CD14-positive monocyte (primary cell): Measurements from ENCODE around the gene FBXO31. TPM values are rescaled to one million over a fixed set of nuclear protein-coding genes. Genes with fewer than 3 reads are reported as not detected.
"Not testable (repeated sequence)": the region's sequence is repeated elsewhere in the genome, so short reads cannot be mapped to it uniquely, and the experiment has no call there.

Experiments used
- DNase-seq, 3 donors: peaks; one replicate each; pipeline ENCODE4 v3.0.0-alpha.2; 2011 to 2022
- H2AFZ ChIP-seq: 2 replicates; pipeline ENCODE4 v1.6.0; 2012; ENCODE audit warnings: mild to moderate bottlenecking, low read depth, low read length, inconsistent platforms; ENCODE audit not compliant: insufficient read depth, poor library complexity, severe bottlenecking
- H3K27ac ChIP-seq, 2 donors: 1 replicate in 1 of 2; 2 replicates in 1 of 2; pipeline ENCODE4 v1.5.1; 2012 to 2013; ENCODE audit warnings: low read length in 2 of 2, control low read depth in 1 of 2, inconsistent platforms in 1 of 2, low read depth in 1 of 2, mild to moderate bottlenecking in 1 of 2
- H3K27me3 ChIP-seq, 2 donors: one replicate each; pipeline versions ENCODE4 v1.6.0 to v1.6.1; 2011 to 2013; ENCODE audit warnings: low read length in 2 of 2; ENCODE audit not compliant: control insufficient read depth in 2 of 2, insufficient read depth in 2 of 2
- H3K36me3 ChIP-seq, 2 donors: replicated peaks in 1 of 2; 1 replicate in 1 of 2; 2 replicates in 1 of 2; pipeline versions ENCODE4 v1.5.1 to v1.6.1; 2012 to 2013; ENCODE audit warnings: low read length in 2 of 2, control low read depth in 1 of 2, inconsistent platforms in 1 of 2, mild to moderate bottlenecking in 1 of 2; ENCODE audit not compliant: insufficient read depth in 2 of 2, control insufficient read depth in 1 of 2
- H3K4me1 ChIP-seq, 2 donors: 1 replicate in 1 of 2; 2 replicates in 1 of 2; pipeline versions ENCODE4 v1.5.1 to v1.6.1; 2012 to 2013; ENCODE audit warnings: low read length in 2 of 2, control low read depth in 1 of 2, inconsistent platforms in 1 of 2, mild to moderate bottlenecking in 1 of 2, moderate library complexity in 1 of 2; ENCODE audit not compliant: insufficient read depth in 2 of 2, control insufficient read depth in 1 of 2
- H3K4me2 ChIP-seq: replicated peaks from 2 replicates; pipeline ENCODE3; 2012; ENCODE audit warnings: low read length, moderate library complexity, mild to moderate bottlenecking; ENCODE audit not compliant: poor library complexity, severe bottlenecking; ENCODE audit errors: extremely low read depth
- H3K4me3 ChIP-seq, 3 experiments: fragments of 200-600 bp in 1 of 3; sonication (generic) in 1 of 3; replicated peaks in 1 of 3; 1 replicate in 2 of 3; 2 replicates in 1 of 3; pipeline ENCODE4 v1.5.1; 2011 to 2013; ENCODE audit warnings: low read length in 3 of 3, mild to moderate bottlenecking in 3 of 3, control low read depth in 2 of 3, low read depth in 2 of 3, inconsistent platforms in 1 of 3, moderate library complexity in 1 of 3
- H3K79me2 ChIP-seq: 2 replicates; pipeline ENCODE4 v1.6.0; 2012; ENCODE audit warnings: mild to moderate bottlenecking, control low read depth, inconsistent platforms, low read length, moderate library complexity; ENCODE audit not compliant: insufficient read depth
- H3K9ac ChIP-seq: 2 replicates; pipeline ENCODE4 v1.6.0; 2017; ENCODE audit warnings: low read length, mild to moderate bottlenecking; ENCODE audit not compliant: insufficient read depth, poor library complexity, severe bottlenecking
- H3K9me3 ChIP-seq, 2 donors: replicated peaks in 1 of 2; 1 replicate in 1 of 2; 2 replicates in 1 of 2; pipeline versions ENCODE4 v1.5.1 to v1.6.1; 2012 to 2013; ENCODE audit warnings: low read length in 2 of 2, control low read depth in 1 of 2; ENCODE audit not compliant: control insufficient read depth in 1 of 2, insufficient read depth in 1 of 2
- H4K20me1 ChIP-seq: 2 replicates; pipeline ENCODE4 v1.6.0; 2012; ENCODE audit warnings: mild to moderate bottlenecking, low read length, control low read depth, moderate library complexity; ENCODE audit not compliant: insufficient read depth
- H3K27ac Mint-ChIP-seq, 7 donors: one replicate each; pipeline ENCODE4 v1.8.0; 2020; ENCODE audit warnings: mild to moderate bottlenecking in 7 of 7, mixed read lengths in 7 of 7, moderate library complexity in 6 of 7, inconsistent platforms in 2 of 7
- H3K27me3 Mint-ChIP-seq, 3 donors: one replicate each; pipeline ENCODE4 v1.8.0; 2021 to 2022; ENCODE audit warnings: low read depth in 3 of 3, mild to moderate bottlenecking in 3 of 3, mixed read lengths in 3 of 3, moderate library complexity in 3 of 3, inconsistent platforms in 1 of 3
- H3K36me3 Mint-ChIP-seq, 2 donors: one replicate each; pipeline ENCODE4 v1.8.0; 2020; ENCODE audit warnings: mixed read lengths in 2 of 2, inconsistent platforms in 1 of 2, mild to moderate bottlenecking in 1 of 2
- H3K4me1 Mint-ChIP-seq: one replicate; pipeline ENCODE4 v1.8.0; 2020; ENCODE audit warnings: mild to moderate bottlenecking, mixed read lengths
- H3K4me3 Mint-ChIP-seq, 2 donors: one replicate each; pipeline ENCODE4 v1.8.0; 2020; ENCODE audit warnings: mild to moderate bottlenecking in 2 of 2, mixed read lengths in 2 of 2, moderate library complexity in 1 of 2
- H3K9me3 Mint-ChIP-seq, 7 donors: one replicate each; pipeline ENCODE4 v1.8.0; 2020 to 2022; ENCODE audit warnings: mixed read lengths in 7 of 7, mild to moderate bottlenecking in 6 of 7, moderate library complexity in 6 of 7, inconsistent platforms in 2 of 7
- WGBS: methylation state at CpG from one replicate; pipeline ENCODE4 v1.1.5; 2013; ENCODE audit warnings: missing lambda C conversion rate; ENCODE audit not compliant: insufficient coverage; 5-methylcytosine and 5-hydroxymethylcytosine counted together
- intact Hi-C, 2 donors: fragments of 100-400 bp; cut with micrococcal nuclease; formaldehyde crosslinking; loops; one replicate each; pipeline versions ENCODE4 v1.15.0 to v1.15.1; 2023
- polyA plus RNA-seq, 3 donors: library from polyadenylated mRNA; depleted of rRNA in 1 of 3; unstranded in 2 of 3; stranded (reverse) in 1 of 3; fragments of 300-500 nt in 2 of 3; fragments of >200 nt in 1 of 3; fragmentation: Illumina TruSeq in 2 of 3; gene quantifications; 1 replicate in 2 of 3; 2 replicates in 1 of 3; pipeline ENCODE4 v1.2.3, GENCODE V29; 2012 to 2021
- TF ChIP-seq, protein P1 (sequence below): fragments of 200-600 bp; IDR thresholded peaks from one replicate; pipeline ENCODE4 v1.8.0; 2022; ENCODE audit warnings: antibody characterized with exemption, mild to moderate bottlenecking

Gene FBXO31
- polyA plus RNA-seq, 3 donors = 2.0 to 5.6 (median 3.3) TPM

DNA sequence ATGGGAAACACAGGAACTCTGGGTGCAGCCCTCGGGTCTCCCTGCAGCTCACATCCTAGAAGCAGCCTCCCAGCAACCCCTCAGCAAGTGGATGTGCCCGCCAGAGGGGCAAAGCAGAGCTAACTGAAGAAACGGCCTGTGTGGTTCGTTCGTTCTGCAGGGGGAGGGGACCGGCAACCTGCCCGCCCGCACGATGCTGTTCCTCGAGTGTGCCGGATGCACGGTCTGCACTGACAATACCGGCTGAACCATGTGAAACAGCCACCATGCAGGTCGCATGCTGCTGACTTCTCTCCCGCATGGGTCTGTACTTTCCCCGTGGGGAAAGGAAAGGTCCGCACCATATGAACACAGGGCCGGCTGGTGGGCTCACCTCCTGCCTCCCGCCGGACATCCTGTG lies 41.1 kb downstream of the FBXO31 start:
- intact Hi-C loops = no loop called here
- DNase-seq = no peak
- Mint-ChIP-seq H3K4me1 (peaks cover 7% of the 10 kb centered on the region), H3K36me3 (peaks cover 55 to 68% of the 10 kb centered on the region in 2 donors), H3K27me3 (peaks cover 1 to 19% (median 9%) of the 10 kb centered on the region in 3 donors), H3K27ac (no peak overlapping the region), H3K9me3 (peaks cover 0 to 8% (median 2%) of the 10 kb centered on the region in 7 donors), H3K4me3 (no peak overlapping the region)
- Histone ChIP-seq H3K27ac (no peak overlapping the region), H4K20me1 (no peaks in the 10 kb centered on the region), H3K4me2 (no peak overlapping the region), H3K9ac (no peak overlapping the region), H3K79me2 (no peaks in the 10 kb centered on the region), H3K36me3 (peaks cover 8 to 13% of the 10 kb centered on the region in 2 donors), H2AFZ (no peak overlapping the region), H3K9me3 (no peaks in the 10 kb centered on the region), H3K4me1 (peaks cover 0 to under 1% of the 10 kb centered on the region in 2 donors), H3K4me3 (no peak overlapping the region), H3K27me3 (peaks cover 0 to under 1% of the 10 kb centered on the region in 2 donors)
- WGBS = 98% methylated on average over 18 of the region's 20 CpGs
- TF ChIP-seq, protein P1, sequence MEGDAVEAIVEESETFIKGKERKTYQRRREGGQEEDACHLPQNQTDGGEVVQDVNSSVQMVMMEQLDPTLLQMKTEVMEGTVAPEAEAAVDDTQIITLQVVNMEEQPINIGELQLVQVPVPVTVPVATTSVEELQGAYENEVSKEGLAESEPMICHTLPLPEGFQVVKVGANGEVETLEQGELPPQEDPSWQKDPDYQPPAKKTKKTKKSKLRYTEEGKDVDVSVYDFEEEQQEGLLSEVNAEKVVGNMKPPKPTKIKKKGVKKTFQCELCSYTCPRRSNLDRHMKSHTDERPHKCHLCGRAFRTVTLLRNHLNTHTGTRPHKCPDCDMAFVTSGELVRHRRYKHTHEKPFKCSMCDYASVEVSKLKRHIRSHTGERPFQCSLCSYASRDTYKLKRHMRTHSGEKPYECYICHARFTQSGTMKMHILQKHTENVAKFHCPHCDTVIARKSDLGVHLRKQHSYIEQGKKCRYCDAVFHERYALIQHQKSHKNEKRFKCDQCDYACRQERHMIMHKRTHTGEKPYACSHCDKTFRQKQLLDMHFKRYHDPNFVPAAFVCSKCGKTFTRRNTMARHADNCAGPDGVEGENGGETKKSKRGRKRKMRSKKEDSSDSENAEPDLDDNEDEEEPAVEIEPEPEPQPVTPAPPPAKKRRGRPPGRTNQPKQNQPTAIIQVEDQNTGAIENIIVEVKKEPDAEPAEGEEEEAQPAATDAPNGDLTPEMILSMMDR = no peak

DNA sequence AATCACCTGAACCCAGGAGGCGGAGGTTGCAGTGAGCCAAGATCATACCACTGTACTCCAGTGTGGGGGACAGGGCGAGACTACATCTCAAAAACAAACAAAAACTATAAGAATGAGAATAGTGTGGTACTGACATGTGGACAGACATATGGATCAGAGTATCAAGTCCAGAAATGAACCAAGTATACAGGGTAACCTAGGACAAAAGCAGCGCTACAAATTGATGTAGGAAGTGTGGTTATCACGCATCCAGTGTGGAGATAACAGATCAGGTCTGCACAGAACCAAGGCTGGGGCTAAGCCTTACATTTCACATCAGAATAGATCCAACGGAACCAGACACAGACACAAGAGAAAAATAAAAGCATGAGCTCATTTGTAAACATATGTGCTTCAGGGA lies 43.4 kb downstream of the FBXO31 start:
- H4K20me1 ChIP-seq = no peaks in the 10 kb centered on the region
- H3K4me3 ChIP-seq = no peak overlapping the region
- TF ChIP-seq, protein P1 = no peak
- no peaks in the 10 kb centered on the region for H3K79me2 ChIP-seq
- Mint-ChIP-seq H3K4me1 (peaks cover 12% of the 10 kb centered on the region), H3K36me3 (peaks cover 53 to 64% of the 10 kb centered on the region in 2 donors), H3K4me3 (no peak overlapping the region), H3K9me3 (peaks cover 0 to 8% (median 2%) of the 10 kb centered on the region in 7 donors), H3K27me3 (peaks cover 7 to 26% (median 17%) of the 10 kb centered on the region in 3 donors), H3K27ac (no peak overlapping the region)
- no peak overlapping the region for H2AFZ ChIP-seq
- DNase-seq = no peak
- H3K9me3 ChIP-seq = no peaks in the 10 kb centered on the region
- H3K36me3 ChIP-seq = peaks cover 13 to 14% of the 10 kb centered on the region in 2 donors
- peaks cover 0 to 4% of the 10 kb centered on the region in 2 donors for H3K27me3 ChIP-seq
- 100% methylated on average over 1 of the region's 5 CpGs for WGBS
- peaks cover 0 to 4% of the 10 kb centered on the region in 2 donors for H3K4me1 ChIP-seq
- H3K27ac ChIP-seq = no peak overlapping the region
- H3K9ac ChIP-seq = no peak overlapping the region
- intact Hi-C loops = no loop called here
- no peak overlapping the region for H3K4me2 ChIP-seq

DNA sequence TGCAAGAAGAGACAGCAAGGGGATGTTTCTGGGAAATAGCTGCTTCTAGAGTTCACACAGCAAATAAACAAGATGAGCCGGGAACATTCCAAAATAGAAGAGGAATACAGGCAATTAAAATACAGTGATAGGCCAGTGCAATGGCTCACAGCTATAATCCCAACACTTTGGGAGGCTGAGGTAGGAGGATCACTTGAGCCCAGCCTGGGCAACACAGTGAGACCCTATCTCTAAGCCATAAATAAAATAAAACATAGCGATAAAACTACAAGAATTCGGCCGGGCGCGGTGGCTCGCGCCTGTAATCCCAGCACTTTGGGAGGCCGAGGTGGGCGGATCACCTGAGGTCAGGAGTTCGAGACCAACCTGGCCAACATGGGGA lies 43.9 kb downstream of the FBXO31 start:
- H3K4me3 ChIP-seq, H3K27me3 ChIP-seq, H3K9me3 ChIP-seq, H3K4me3 Mint-ChIP-seq, H2AFZ ChIP-seq, H3K27ac Mint-ChIP-seq, H3K79me2 ChIP-seq, H3K4me2 ChIP-seq, H3K27ac ChIP-seq, H3K9ac ChIP-seq, H3K9me3 Mint-ChIP-seq, H3K4me1 Mint-ChIP-seq, H3K4me1 ChIP-seq, DNase-seq, intact Hi-C loops, H4K20me1 ChIP-seq: not testable (repeated sequence)
- H3K27me3 Mint-ChIP-seq = peaks cover 7 to 24% (median 17%) of the 10 kb centered on the region in 3 donors
- peaks cover 57 to 68% of the 10 kb centered on the region in 2 donors for H3K36me3 Mint-ChIP-seq
- H3K36me3 ChIP-seq = peaks cover 17% of the 10 kb centered on the region in 2 donors
- 97% methylated on average over 8 of the region's 11 CpGs for WGBS
